Right renal cortex interstitium (tissue), 3 donors: Measurements from ENCODE around the gene THSD4. TPM values are rescaled to one million over a fixed set of nuclear protein-coding genes. Genes with fewer than 3 reads are reported as not detected.
"Not testable (repeated sequence)": the region's sequence is repeated elsewhere in the genome, so short reads cannot be mapped to it uniquely, and the experiment has no call there.

Experiments
- DNase-seq, 3 donors: peaks; one replicate each; pipeline ENCODE4 v3.0.0-alpha.2; 2013; ENCODE audit warnings: low read depth in 3 of 3, low spot score in 2 of 3
- polyA plus RNA-seq, 3 donors: library from polyadenylated mRNA; unstranded; fragments of 120-200 nt; gene quantifications; one replicate each; pipeline ENCODE4 v1.2.1, GENCODE V29; 2013; ENCODE audit not compliant: insufficient read length in 3 of 3

The THSD4 gene
- polyA plus RNA-seq, 3 donors, result 31.9 to 39.4 (median 33.2) TPM

DNA sequence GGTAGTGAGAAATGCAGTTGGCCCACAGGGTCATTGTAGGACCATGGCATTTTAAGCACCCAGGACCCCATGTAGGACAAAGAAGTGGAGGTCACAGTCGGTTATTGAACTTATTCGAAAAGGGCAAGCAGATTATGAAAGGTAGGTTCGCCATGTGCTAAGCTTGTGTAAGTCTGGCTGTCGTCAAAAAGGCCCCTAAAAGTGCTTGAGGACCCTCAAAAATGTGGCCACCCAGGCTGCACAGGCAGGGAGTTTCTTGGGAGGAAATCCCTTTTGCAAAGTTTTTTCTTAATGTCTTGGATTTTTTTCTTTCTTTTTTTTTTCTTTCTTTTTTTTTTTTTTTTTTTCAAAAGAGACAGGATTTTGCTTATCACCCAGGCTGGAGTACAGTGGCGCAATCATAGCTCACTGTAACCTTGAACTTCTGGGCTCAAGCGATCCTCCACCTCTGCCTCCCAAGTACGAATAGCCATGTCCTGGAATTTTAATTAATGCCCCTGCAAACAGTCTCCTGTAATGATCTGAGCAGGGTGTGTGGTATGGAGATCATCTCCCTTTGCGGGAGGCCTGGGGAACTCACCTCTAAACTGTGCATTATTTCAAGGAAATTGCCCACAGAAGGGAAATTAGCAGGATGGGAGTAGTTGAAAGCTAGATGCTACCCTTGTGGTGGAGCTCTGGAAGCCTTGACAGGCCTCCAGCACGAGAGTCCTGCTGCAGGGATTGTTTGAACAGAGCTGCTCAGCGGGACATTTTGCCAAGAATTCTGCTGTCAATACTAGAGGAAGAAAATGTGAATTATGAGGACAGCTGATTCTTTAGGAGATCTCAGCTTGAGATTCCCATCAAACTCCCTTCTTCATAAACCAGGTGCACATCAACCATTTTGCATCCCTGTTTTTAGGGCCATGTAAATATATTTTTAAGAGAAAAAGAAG lies 28.4 kb downstream of the THSD4 start:
- DNase-seq, result no peak

DNA sequence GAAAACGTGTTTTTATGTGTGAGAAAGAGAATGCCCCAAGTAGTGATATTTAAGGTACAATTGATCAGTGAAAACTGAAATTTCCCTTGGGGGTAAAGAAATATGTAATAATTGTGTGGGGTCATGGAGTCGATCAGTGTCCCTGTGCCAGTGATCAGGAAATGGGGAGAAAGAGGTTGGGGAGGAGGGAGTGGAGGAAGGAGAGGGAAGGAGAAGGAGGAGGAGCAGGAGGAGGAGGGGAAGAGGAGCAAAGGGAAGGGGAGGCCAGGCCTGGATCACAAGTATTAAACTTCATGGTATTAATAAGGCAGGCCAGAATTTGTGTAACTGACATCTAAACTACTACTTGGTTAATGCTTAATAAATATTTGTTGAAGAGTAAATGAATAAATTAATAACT lies 30.4 kb downstream of the THSD4 start:
- no peak for DNase-seq

DNA sequence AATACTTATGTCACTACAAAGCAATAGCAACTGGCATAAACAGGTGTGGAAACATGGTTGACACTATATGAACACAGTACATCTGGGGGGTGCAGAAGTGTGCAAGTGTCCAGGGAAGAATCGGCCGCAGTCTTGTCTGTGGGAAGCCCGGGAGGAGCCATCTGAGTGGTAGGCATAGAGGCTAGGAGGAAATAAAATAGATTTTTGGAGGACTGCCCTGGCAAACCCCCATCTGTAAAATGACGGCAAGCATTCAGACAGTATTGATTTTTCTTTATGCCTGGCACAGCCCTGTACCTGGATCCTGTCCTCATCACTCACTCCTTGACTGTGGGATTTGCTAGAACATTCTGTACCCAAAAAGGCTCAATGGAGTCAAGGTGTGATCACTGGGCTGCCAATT lies 31.3 kb downstream of the THSD4 start:
- no peak for DNase-seq

DNA sequence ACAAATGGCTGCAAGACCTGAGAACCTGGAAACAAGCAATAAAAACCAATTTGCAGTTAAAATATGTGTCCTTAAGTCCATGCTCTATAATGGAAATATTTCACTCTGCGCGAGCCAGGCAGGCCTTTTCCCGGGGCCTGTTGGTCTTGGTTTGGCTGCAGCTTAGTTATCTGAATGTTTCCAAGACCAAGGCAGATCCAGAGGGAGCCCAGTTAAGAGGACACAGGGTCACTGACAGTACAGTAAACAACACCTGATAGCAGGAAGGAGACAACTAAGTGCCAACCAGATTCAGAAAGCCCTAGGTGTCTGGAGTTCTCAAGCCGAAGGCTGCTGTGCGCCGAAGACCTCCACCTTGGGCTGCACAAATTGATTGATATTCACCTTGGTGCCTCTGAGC lies 32.8 kb downstream of the THSD4 start:
- no peak for DNase-seq

DNA sequence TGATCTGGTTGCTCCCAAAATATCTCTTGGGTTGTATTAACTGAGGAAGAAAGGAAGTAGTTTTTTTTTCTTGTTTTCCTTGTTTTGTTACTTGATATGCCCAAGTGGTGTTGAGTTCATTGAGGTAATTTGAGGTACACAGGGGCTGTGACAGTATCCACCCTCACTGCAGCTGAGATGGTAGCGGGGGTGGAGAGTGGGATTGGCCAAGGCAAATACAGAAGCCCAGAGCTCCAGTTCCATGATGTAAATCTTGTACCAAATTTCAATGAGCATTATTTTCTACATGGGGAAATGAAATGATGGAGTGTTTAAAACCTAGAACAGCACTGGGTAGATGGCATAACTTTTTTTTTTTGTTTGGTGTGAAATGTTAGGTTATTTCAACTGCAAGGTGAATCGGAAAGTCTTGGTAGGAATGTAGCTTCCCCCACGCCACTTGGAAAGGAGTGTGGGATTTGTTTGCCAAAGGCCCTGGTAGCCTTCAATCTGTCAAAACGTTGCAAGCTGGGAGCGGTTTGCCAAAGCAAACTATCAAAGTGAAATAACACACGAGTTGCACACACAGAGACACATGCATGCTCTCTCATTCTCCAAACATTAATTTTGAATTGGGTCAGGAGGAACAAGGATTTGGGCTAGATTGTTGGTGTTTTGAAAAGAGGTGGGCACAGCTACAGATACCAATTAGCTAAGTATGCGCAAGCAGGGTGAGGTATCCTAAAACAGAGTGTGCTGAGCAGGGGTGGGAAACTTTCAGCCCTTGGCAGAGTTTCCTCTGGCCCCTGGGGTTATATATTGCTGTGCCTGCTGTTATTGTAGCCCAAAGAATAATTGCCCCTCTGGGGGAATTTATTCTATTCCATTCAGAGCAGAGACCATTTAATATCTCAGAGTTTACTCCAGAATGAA lies 34.6 kb downstream of the THSD4 start:
- no peak for DNase-seq

DNA sequence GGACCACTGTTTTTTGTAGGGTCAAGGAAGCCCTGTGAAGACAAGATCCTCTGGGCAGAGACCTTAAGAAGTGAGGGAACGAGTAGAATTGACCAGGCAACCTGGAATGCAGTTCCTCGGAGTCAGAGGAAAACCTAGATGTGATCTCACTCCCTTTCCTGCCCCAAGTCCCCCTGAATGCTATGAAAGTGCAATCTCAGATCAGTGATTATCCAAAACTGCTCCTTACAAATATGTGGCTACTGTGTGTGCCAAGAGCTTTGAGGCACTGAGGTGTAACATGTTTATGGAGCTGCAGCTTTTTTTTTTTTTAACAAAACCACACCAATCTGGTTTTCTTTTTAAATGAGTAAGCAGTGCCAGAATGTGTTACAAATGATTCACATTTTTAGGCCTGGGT lies 35.8 kb downstream of the THSD4 start:
- DNase-seq, result no peak

DNA sequence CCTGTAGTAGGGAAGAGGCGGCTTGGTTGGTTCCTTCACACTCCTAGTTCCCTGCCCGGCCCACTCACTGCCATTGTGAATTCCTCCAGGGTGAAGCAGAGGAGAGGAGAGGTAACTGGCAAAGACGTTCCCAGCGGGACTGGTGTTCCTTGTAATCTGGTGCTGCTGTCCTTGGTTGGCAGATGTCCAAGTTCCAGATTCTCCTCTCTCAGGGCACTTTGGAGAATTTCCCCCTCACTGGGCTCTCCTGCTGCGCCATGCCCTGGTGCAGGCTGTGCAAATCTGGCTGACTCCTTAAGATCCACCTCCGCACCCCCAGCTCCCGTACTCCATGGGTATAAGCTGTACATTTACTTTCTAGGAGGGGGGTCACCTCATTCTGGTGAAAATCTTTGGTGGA lies 37.3 kb downstream of the THSD4 start:
- DNase-seq, result no peak

DNA sequence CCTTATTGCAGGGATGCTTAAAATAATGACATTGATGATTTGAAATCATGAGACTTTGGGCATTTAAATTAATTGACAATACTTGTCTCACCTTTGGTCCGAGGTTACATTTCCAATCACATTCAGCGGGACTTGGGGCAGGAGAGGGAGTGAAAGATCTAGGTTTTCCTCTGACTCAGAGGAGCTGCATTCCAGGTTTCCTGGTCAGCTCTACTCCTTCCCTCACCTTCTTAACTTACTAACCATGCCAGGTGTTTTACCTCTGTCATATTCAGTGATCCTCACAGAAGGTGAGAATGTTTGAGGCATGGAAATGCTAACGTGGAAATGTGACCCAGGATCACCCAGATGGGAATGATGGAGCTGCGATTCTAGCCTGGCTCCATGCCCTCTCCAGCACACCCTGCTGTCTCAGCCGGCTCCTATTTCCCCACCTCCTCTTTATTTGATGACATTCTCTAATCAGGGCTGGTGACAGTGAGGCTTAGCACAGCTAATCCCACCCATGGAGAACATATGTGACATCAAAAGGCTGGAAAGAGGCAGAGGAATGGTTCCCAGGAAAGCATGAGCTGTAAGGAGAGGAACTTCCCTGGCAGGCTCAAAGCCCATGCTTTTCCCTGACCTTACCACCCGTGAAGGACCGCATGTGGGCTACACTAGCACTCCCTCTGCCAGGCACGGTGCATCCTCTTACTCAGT lies 38.7 kb downstream of the THSD4 start:
- no peak for DNase-seq

DNA sequence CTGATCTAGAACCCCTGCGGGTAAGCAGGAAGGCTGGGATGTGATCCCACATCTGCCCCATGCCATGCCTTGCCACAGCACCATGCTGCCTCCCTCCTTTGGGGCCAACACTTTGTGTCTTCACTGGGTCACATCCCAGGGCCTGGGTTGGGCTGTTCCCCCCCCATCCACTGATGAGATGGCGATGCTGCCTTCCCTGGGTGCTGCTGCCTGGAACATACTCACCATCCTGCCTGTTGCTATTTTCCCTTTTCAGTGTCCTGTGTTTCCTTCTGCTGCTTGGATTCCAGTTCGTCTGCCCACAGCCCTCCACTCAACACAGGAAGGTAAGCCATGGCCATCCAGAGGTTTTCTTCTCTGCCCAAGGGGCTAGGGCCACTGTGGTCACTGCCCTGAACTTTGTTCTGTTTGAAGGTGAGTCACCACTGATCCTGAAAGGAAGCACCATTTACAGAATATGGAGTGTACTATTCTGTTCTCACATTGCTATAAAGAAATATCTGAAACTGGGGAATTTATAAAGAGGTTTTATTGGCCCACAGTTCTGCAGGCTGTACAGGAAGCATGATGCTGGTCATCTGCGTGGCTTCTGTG lies 39.4 kb downstream of the THSD4 start:
- DNase-seq, result no peak

DNA sequence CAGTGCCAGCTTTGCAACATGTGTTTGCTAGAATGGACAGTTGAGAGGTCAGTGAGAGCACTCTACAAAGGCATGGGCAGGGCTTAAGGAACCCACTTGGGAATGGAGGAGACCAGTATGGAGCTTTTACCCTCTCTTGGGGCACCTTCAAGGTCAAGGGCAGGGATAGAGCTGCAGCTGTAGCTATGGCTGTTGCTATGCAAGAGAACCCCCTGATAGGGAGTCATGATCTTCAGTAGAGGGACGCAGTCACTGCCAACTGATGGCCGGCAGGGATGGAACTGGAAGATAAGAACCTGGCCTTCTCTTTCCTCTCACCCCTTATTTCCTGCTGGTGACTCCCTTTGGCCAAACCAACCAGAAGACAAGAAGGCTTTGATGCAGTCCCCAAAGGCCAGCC lies 40.3 kb downstream of the THSD4 start:
- DNase-seq, result no peak

DNA sequence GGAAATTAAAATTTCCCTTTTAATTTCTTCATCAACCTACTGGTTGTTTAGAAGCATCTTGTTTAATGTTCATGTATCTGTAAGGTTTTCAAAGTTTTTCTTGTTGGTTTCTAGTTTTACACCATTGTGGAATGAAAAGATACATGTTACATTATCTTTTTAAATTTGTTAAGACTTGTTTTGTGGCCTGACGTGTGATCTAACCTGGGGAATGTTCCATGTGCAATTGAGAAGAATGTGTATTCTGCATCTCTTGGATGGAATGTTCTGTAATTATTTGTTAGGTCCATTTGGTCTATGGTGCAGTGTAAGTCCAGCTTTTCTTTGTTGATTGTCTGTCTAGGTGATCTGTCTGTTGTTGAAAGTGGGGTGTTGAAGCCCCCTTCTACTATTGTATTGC lies 45.7 kb downstream of the THSD4 start:
- no peak for DNase-seq

DNA sequence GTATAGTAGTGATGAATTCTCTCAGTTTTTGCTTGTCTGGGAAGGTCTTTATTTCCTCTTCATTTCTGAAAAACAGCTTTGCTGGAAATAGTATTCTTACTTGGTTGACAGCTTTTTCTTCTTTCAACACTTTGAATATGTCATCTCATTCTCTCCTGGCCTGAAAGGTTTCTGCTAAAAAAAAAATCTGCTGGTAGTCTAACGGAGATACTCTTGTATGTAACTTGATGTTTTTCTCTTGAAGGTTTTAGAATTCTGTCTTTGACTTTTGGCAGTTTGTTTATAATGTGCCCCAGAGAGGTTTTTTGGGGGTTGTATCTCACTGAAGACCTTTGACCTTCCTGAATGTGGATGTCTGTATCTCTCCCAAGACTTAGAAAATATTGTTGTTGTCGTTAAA lies 47.0 kb downstream of the THSD4 start:
- no peak for DNase-seq

DNA sequence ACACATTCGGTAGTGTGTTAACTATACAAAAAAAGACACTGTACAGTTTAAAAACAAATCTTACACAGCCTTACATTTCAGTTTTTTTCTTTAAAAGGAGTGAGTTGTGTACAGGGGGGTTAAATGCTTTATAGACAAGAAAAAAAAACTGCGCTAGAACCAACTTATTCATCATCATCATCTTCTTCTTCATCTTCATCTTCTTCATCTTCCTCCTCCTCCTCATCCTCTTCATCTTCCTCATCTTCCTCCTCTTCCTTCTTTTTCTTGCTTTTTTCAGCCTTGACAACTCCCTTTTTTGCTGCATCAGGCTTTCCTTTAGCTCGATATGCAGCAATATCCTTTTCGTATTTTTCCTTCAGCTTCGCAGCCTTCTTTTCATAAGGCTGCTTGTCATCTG lies 49.3 kb downstream of the THSD4 start:
- DNase-seq, result not testable (repeated sequence)

DNA sequence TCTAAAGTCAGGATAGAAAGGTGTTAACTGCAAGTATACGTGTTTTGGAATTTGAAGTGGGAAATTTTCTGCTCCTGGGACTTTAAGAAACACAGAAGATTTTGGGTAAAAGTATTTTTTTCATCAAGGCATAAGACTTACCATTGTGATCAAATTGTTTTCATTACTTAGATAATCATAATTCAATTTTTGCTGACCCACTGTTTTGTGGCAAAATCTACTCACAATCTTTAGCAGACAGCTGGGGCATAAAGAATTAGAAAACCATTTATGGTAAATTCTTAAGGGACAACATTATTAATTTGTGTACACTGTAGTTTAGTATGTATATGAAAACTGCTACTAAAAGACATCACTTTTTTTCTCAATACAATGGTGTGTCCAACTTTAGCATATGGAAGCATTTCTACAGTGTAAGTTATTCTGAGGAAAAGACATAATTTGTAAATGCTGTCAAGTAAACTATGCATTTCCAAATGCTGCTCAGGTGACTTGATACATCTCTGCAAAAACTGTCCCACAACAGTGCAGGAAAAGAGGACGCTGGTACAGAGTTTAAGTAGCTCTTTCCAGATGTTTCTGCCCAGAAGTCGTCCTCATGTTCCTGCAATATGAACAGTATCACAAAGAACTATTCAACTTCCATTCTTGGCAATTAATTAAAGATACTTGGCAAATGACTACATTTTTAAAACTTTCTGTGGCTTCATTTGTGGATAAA lies 52.3 kb downstream of the THSD4 start:
- no peak for DNase-seq

DNA sequence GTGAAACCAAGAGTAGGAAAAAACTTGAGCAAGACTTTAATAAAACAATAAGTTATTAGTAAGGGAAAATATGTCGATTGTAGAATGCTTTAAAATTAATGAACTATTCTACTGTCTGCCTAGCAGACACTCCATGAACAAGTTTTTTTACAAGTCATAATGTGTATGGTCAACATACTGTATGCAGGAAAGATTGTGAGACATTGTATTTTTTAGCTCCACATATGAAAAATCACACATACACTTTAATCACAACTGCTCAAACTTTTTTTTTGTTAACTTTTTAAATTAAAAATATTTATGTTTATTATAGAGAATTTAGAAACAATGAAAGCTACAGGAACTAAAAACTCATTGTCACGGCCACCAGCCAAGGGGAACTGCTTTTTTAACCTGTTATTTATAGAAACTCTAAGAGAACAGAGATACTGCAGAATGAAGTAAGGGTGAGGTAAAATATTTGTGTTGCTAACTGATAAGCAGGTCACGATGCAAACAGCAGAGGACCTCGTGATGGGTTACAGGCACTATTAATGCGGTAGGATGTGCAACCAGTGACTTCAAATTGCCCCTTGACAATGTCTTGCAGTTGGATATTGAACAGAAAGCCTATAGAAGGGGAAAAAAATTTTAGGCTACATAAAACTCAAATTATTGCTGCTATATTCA lies 53.0 kb downstream of the THSD4 start:
- DNase-seq, result no peak

DNA sequence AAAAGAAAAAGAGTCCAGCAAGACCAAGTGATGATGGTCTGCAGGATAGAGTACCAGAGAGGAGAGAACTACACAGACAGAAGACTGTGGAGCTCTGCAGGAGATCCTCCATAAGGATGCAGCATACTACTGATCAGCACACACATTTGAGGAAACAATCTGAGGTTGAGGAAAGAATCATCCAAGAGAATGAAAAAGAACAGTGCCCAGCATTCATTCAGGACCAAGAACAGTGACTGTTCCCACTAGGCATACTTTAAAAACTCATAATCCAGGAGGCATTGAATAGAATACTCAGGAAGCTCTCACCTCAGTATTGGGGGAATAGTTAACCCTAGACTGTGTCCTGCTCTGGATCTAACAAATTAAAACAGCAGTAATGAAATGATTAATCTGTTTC lies 54.9 kb downstream of the THSD4 start:
- no peak for DNase-seq

DNA sequence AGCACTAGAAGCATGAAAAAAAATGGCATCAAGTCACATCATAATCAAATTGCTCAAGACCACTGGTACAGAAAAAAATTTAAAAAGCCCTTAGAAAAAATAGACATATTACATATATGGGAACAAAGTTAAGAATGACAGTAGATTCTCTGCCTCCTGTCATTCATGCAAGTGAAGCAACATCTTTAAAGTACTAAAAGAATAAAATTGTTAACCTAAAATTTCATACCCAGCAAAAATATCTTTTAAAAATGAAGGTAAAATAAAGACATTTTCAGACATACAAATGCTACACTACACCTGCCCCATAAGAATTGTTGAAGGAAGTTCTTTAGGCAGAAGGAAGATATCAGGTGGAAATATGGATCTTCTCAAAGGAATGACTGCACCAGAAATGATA lies 55.9 kb downstream of the THSD4 start:
- DNase-seq, result no peak

DNA sequence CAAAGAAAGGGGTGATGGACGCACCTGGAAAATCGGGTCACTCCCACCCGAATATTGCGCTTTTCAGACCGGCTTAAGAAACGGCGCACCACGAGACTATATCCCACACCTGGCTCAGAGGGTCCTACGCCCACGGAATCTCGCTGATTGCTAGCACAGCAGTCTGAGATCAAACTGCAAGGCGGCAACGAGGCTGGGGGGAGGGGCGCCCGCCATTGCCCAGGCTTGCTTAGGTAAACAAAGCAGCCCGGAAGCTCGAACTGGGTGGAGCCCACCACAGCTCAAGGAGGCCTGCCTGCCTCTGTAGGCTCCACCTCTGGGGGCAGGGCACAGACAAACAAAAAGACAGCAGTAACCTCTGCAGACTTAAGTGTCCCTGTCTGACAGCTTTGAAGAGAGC lies 59.1 kb downstream of the THSD4 start:
- DNase-seq, result not testable (repeated sequence)
